HEK293 (cell line): ENCODE data around the gene S1PR4.
A peak's percentile ranks its signal among the peaks of the same experiment; 100 is the strongest.

ENCODE experiments used
- CTCF ChIA-PET: fragments of 350-600 bp; formaldehyde crosslinking; extraction: SDS; loops from one replicate; lab custom pipeline; 2021; ENCODE audit warnings: antibody characterized with exemption; lab: Yijun Ruan, JAX
- POLR2A ChIA-PET: fragments of 300-600 bp; formaldehyde crosslinking; extraction: SDS; loops from one replicate; lab custom pipeline; 2020; ENCODE audit warnings: antibody characterized with exemption, inconsistent platforms; lab: Yijun Ruan, JAX
- H3K27ac ChIP-seq: fragments of 200-500 bp; sonication (Bioruptor generic); 2 replicates; pipeline ENCODE4 v1.5.1; 2014; ENCODE audit warnings: low read depth, low read length, control low read depth, inconsistent platforms; ENCODE audit errors: extremely low read depth
- H3K36me3 ChIP-seq, 2 experiments: fragments of 200-500 bp in 1 of 2; sonication (Bioruptor generic) in 1 of 2; 1 replicate in 1 of 2; 2 replicates in 1 of 2; pipeline ENCODE4 v1.5.1; 2014 to 2017; ENCODE audit warnings: inconsistent platforms in 2 of 2, low read length in 2 of 2; ENCODE audit not compliant: control insufficient read depth in 2 of 2, insufficient read depth in 1 of 2
- H3K4me1 ChIP-seq: fragments of 200-500 bp; sonication (Bioruptor generic); 2 replicates; pipeline ENCODE4 v1.5.1; 2014; ENCODE audit warnings: mild to moderate bottlenecking, low read length, inconsistent platforms; ENCODE audit not compliant: control insufficient read depth, insufficient read depth
- H3K4me3 ChIP-seq: 2 replicates; pipeline ENCODE4 v1.5.1; 2011; ENCODE audit warnings: low read depth, mild to moderate bottlenecking, control low read depth, low read length, moderate library complexity
- H3K9me3 ChIP-seq: fragments of 200-500 bp; sonication (Bioruptor generic); 2 replicates; pipeline ENCODE4 v1.5.1; 2014; ENCODE audit warnings: low read depth, low read length, inconsistent platforms; ENCODE audit not compliant: control insufficient read depth, insufficient read depth
- GLIS1 ChIP-seq: fragments of 450-650 bp; formaldehyde crosslinking; IDR thresholded peaks from 2 replicates; pipeline ENCODE4 v1.5.1; 2016; ENCODE audit warnings: missing biosample characterization, missing genetic modification characterization
- GLIS2 ChIP-seq: fragments of 450-650 bp; formaldehyde crosslinking; IDR thresholded peaks from 2 replicates; pipeline ENCODE4 v1.5.1; 2016; ENCODE audit warnings: missing biosample characterization, missing genetic modification characterization
- MYNN ChIP-seq: fragments of 450-650 bp; formaldehyde crosslinking; IDR thresholded peaks from 2 replicates; pipeline ENCODE4 v1.5.1; 2016; ENCODE audit warnings: missing biosample characterization, missing genetic modification characterization, borderline replicate concordance
- SCRT2 ChIP-seq: fragments of 450-650 bp; formaldehyde crosslinking; IDR thresholded peaks from 2 replicates; pipeline ENCODE4 v1.5.1; 2016; ENCODE audit warnings: missing biosample characterization, missing genetic modification characterization
- TRIM28 ChIP-seq: IDR thresholded peaks from 2 replicates; pipeline ENCODE4 v1.6.1; 2011; ENCODE audit warnings: low read length, control low read depth, borderline replicate concordance
- ZNF121 ChIP-seq: fragments of 450-650 bp; formaldehyde crosslinking; IDR thresholded peaks from 2 replicates; pipeline ENCODE4 v1.5.1; 2016; ENCODE audit warnings: missing biosample characterization, missing genetic modification characterization
- ZNF174 ChIP-seq: fragments of 450-650 bp; formaldehyde crosslinking; IDR thresholded peaks from 2 replicates; pipeline ENCODE4 v1.5.0; 2017; ENCODE audit warnings: missing biosample characterization, mild to moderate bottlenecking, missing genetic modification characterization
- ZNF175 ChIP-seq: fragments of 450-650 bp; formaldehyde crosslinking; IDR thresholded peaks from 2 replicates; pipeline ENCODE4 v1.5.1; 2016; ENCODE audit warnings: missing biosample characterization, missing genetic modification characterization
- ZNF24 ChIP-seq: fragments of 450-650 bp; formaldehyde crosslinking; IDR thresholded peaks from 2 replicates; pipeline ENCODE4 v1.5.1; 2016; ENCODE audit warnings: missing biosample characterization, missing genetic modification characterization
- ZNF302 ChIP-seq: fragments of 450-650 bp; formaldehyde crosslinking; IDR thresholded peaks from 2 replicates; pipeline ENCODE4 v1.5.1; 2016; ENCODE audit warnings: missing biosample characterization, missing genetic modification characterization, low read depth
- ZNF335 ChIP-seq: fragments of 450-650 bp; formaldehyde crosslinking; conservative IDR thresholded peaks from 2 replicates; pipeline ENCODE4 v1.5.1; 2016; ENCODE audit warnings: missing biosample characterization, missing genetic modification characterization
- ZNF473 ChIP-seq: fragments of 450-650 bp; formaldehyde crosslinking; IDR thresholded peaks from 2 replicates; pipeline ENCODE4 v1.5.1; 2017; ENCODE audit warnings: missing biosample characterization, missing genetic modification characterization
- ZNF664 ChIP-seq: fragments of 450-650 bp; formaldehyde crosslinking; IDR thresholded peaks from 2 replicates; pipeline ENCODE4 v1.5.1; 2016; ENCODE audit warnings: missing biosample characterization, missing genetic modification characterization
- ZNF704 ChIP-seq: fragments of 450-650 bp; formaldehyde crosslinking; IDR thresholded peaks from 2 replicates; pipeline ENCODE4 v1.5.1; 2016; ENCODE audit warnings: missing biosample characterization, missing genetic modification characterization
- ZNF768 ChIP-seq: fragments of 450-650 bp; formaldehyde crosslinking; IDR thresholded peaks from 2 replicates; pipeline ENCODE4 v1.5.1; 2018; ENCODE audit warnings: missing biosample characterization, mild to moderate bottlenecking, missing genetic modification characterization

The S1PR4 gene

GRCh38 chr19:3138268-3138667 lies 40.3 kb upstream of the S1PR4 start:
- ChIA-PET CTCF (interaction anchor here (0.6 to 2.4 kb wide), 6 partner anchors 8 to 501 kb away, joined by 3 to 13 read pairs (median 4); no protein-coding TSS in a partner anchor), POLR2A (no interaction called here)
- no peaks in the 10 kb centered on the region for H3K36me3 ChIP-seq
- no peak for TF ChIP-seq GLIS2 (tag by site-specific recombination)
- TF ChIP-seq ZNF174 (tag by site-specific recombination): no peak
- TF ChIP-seq MYNN (tag by site-specific recombination): no peak
- TF ChIP-seq ZNF175 (tag by site-specific recombination): no peak
- TF ChIP-seq TRIM28: no peak
- H3K4me3 ChIP-seq: no peak overlapping the region
- no peaks in the 10 kb centered on the region for H3K4me1 ChIP-seq
- no peaks in the 10 kb centered on the region for H3K9me3 ChIP-seq
- no peak overlapping the region for H3K27ac ChIP-seq

- Histone ChIP-seq H3K9me3 (no peaks in the 10 kb centered on the region), H3K4me3 (no peak overlapping the region), H3K4me1 (no peaks in the 10 kb centered on the region), H3K36me3 (no peaks in the 10 kb centered on the region), H3K27ac (no peak overlapping the region)
- CTCF ChIA-PET: interaction anchor here (0.7 to 1.7 kb wide), 7 partner anchors 8 to 190 kb away, joined by 3 to 5 read pairs (median 3); no protein-coding TSS in a partner anchor
- POLR2A ChIA-PET: no interaction called here
- TF ChIP-seq ZNF24 (peak; percentile 80), ZNF664 (tag by site-specific recombination) (peak; percentile 70), GLIS1 (no peak)
Observed at GRCh38 chr19:3140667-3141038, 37.9 kb upstream of the S1PR4 start.

GRCh38 chr19:3142292-3142670 lies 36.3 kb upstream of the S1PR4 start:
- TF ChIP-seq ZNF704 (tag by site-specific recombination) (no peak), ZNF335 (tag by site-specific recombination) (no peak), SCRT2 (tag by site-specific recombination) (peak; percentile 77), ZNF473 (no peak), ZNF302 (no peak), ZNF121 (tag by site-specific recombination) (no peak)
- CTCF ChIA-PET: interaction anchor here (1.2 to 1.7 kb wide), 3 partner anchors 13 to 67 kb away, joined by 3 to 10 read pairs (median 5); no protein-coding TSS in a partner anchor
- Histone ChIP-seq H3K36me3 (no peaks in the 10 kb centered on the region), H3K4me1 (no peaks in the 10 kb centered on the region), H3K9me3 (no peaks in the 10 kb centered on the region), H3K27ac (no peak overlapping the region), H3K4me3 (no peak overlapping the region)
- POLR2A ChIA-PET: no interaction called here

- no peaks in the 10 kb centered on the region for H3K4me1 ChIP-seq
- no peak for TF ChIP-seq ZNF473
- peak; percentile 59; the same call in 1 of the 2 replicates for TF ChIP-seq ZNF768 (tag by site-specific recombination)
- TF ChIP-seq, all 188 proteins: peak for 1
- Histone ChIP-seq H3K27ac (no peak overlapping the region), H3K9me3 (no peaks in the 10 kb centered on the region), H3K4me3 (no peak overlapping the region), H3K36me3 (no peaks in the 10 kb centered on the region)
- POLR2A ChIA-PET: no interaction called here
- CTCF ChIA-PET: interaction anchor here (0.6 to 2.3 kb wide), 5 partner anchors 13 to 130 kb away, joined by 3 to 10 read pairs (median 3); no protein-coding TSS in a partner anchor
Observed at GRCh38 chr19:3142781-3143337, 35.7 kb upstream of the S1PR4 start.
